Measurements from ENCODE around the gene THSD4. TPM values are rescaled to one million over a fixed set of nuclear protein-coding genes. Genes with fewer than 3 reads are reported as not detected.

THSD4 gene
- total RNA-seq, 1 experiment from 2014 or later: 0.29 TPM

- H3K27me3 Mint-ChIP-seq (ENCODE audit: insufficient read depth, unreplicated experiment): peaks cover 3% of the 10 kb centered on the region
- no peaks in the 10 kb centered on the region for H3K36me3 ChIP-seq (ENCODE audit: control insufficient read depth, insufficient read depth, low read length)
- no peaks in the 10 kb centered on the region for H3K4me1 ChIP-seq
- BruUV-seq (replicated peaks): no TSS peak
- POLR2A ChIA-PET: no interaction called here
- no peak overlapping the region for H3K4me3 ChIP-seq (ENCODE audit: low read depth, low read length)
- no peaks in the 10 kb centered on the region for H3K36me3 Mint-ChIP-seq (ENCODE audit: insufficient read depth, unreplicated experiment)
- DNase-seq: no peak
- H3K9me3 Mint-ChIP-seq (ENCODE audit: unreplicated experiment): no peaks in the 10 kb centered on the region
- no peak for TF ChIP-seq CTCF (IDR thresholded peaks at IDR 0.05; ENCODE audit: insufficient read depth in 1 of 2, low read depth in 1 of 2, low read length in 1 of 2, severe bottlenecking in 1 of 2, unreplicated experiment in 1 of 2)
- no peaks in the 10 kb centered on the region for H3K9me3 ChIP-seq
- H3K4me1 Mint-ChIP-seq (ENCODE audit: low read depth, unreplicated experiment): no peaks in the 10 kb centered on the region
- CTCF ChIA-PET: no interaction called here
- intact Hi-C loops (cut with micrococcal nuclease; ENCODE audit: unreplicated experiment): no loop called here
- no peak overlapping the region for H3K4me3 Mint-ChIP-seq (ENCODE audit: unreplicated experiment)
- no peak overlapping the region for H3K27ac Mint-ChIP-seq (ENCODE audit: unreplicated experiment)
- H3K27me3 ChIP-seq (replicated peaks; ENCODE audit: control insufficient read depth, insufficient read depth, low read length): no peaks in the 10 kb centered on the region
Observed at GRCh38 chr15:71220828-71221227, 105.6 kb downstream of the THSD4 start.

DNA sequence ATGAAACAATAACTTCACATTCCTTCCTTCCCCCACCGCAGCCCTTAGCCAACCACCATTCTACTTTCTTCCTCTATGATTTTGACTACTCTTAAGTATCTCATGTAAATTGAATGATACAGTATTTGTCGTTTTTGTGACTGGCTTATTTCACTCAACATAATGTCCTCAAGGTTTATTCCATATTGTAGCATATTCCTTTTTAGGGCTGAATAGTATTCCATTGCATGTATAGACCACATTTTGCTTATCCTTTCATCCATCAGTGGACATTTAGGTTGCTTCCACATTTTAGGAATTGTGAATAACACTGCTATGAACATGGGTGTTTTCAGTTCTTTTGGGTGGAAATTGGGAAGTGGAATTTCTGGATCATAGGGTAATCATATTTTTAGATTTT is 106.1 kb downstream of the THSD4 start:
- intact Hi-C loops (cut with micrococcal nuclease; ENCODE audit: unreplicated experiment): no loop called here
- no peaks in the 10 kb centered on the region for H3K36me3 ChIP-seq (ENCODE audit: control insufficient read depth, insufficient read depth, low read length)
- H3K9me3 ChIP-seq: no peaks in the 10 kb centered on the region
- Mint-ChIP-seq H3K4me1 (ENCODE audit: low read depth, unreplicated experiment) (no peaks in the 10 kb centered on the region), H3K27ac (ENCODE audit: unreplicated experiment) (no peak overlapping the region), H3K27me3 (ENCODE audit: insufficient read depth, unreplicated experiment) (peaks cover 3% of the 10 kb centered on the region), H3K36me3 (ENCODE audit: insufficient read depth, unreplicated experiment) (no peaks in the 10 kb centered on the region), H3K9me3 (ENCODE audit: unreplicated experiment) (no peaks in the 10 kb centered on the region), H3K4me3 (ENCODE audit: unreplicated experiment) (no peak overlapping the region)
- no peak for DNase-seq
- H3K4me1 ChIP-seq: no peaks in the 10 kb centered on the region
- no peak overlapping the region for H3K4me3 ChIP-seq (ENCODE audit: low read depth, low read length)
- no TSS peak for BruUV-seq (replicated peaks)
- ChIA-PET POLR2A (no interaction called here), CTCF (no interaction called here)
- no peaks in the 10 kb centered on the region for H3K27me3 ChIP-seq (replicated peaks; ENCODE audit: control insufficient read depth, insufficient read depth, low read length)
- TF ChIP-seq CTCF (IDR thresholded peaks at IDR 0.05; ENCODE audit: insufficient read depth in 1 of 2, low read depth in 1 of 2, low read length in 1 of 2, severe bottlenecking in 1 of 2, unreplicated experiment in 1 of 2): no peak

GRCh38 chr15:71223516-71223915 is 108.2 kb downstream of the THSD4 start:
- Mint-ChIP-seq H3K27ac (ENCODE audit: unreplicated experiment) (no peak overlapping the region), H3K4me3 (ENCODE audit: unreplicated experiment) (no peak overlapping the region), H3K9me3 (ENCODE audit: unreplicated experiment) (no peaks in the 10 kb centered on the region), H3K4me1 (ENCODE audit: low read depth, unreplicated experiment) (no peaks in the 10 kb centered on the region), H3K36me3 (ENCODE audit: insufficient read depth, unreplicated experiment) (no peaks in the 10 kb centered on the region), H3K27me3 (ENCODE audit: insufficient read depth, unreplicated experiment) (peaks cover 3% of the 10 kb centered on the region)
- BruUV-seq (replicated peaks): no TSS peak
- H3K4me3 ChIP-seq (ENCODE audit: low read depth, low read length): no peak overlapping the region
- no peaks in the 10 kb centered on the region for H3K36me3 ChIP-seq (ENCODE audit: control insufficient read depth, insufficient read depth, low read length)
- no peaks in the 10 kb centered on the region for H3K4me1 ChIP-seq
- H3K9me3 ChIP-seq: no peaks in the 10 kb centered on the region
- no peak for DNase-seq
- H3K27me3 ChIP-seq (replicated peaks; ENCODE audit: control insufficient read depth, insufficient read depth, low read length): no peaks in the 10 kb centered on the region
- intact Hi-C loops (cut with micrococcal nuclease; ENCODE audit: unreplicated experiment): no loop called here
- ChIA-PET CTCF (no interaction called here), POLR2A (no interaction called here)
- TF ChIP-seq CTCF (IDR thresholded peaks at IDR 0.05; ENCODE audit: insufficient read depth in 1 of 2, low read depth in 1 of 2, low read length in 1 of 2, severe bottlenecking in 1 of 2, unreplicated experiment in 1 of 2): no peak
